DOHH2 (cell line): Measurements from ENCODE around the gene SAAL1.

Experiments used
- H3F3A ChIP-seq: fragments of 200-600 bp; sonication (generic), shearing (Covaris generic); 2 replicates; pipeline ENCODE4 v1.6.0; 2016; ENCODE audit warnings: antibody characterized with exemption, mild to moderate bottlenecking; ENCODE audit not compliant: control insufficient read depth, insufficient read depth
- H3K27ac ChIP-seq: fragments of 200-600 bp; sonication (generic); 2 replicates; pipeline ENCODE4 v1.5.1; 2014; ENCODE audit warnings: low read depth, mild to moderate bottlenecking, low read length, moderate library complexity
- H3K27me3 ChIP-seq: fragments of 200-600 bp; sonication (generic); 2 replicates; pipeline ENCODE4 v1.6.1; 2014; ENCODE audit warnings: mild to moderate bottlenecking, low read length, mixed read lengths; ENCODE audit not compliant: control insufficient read depth
- H3K36me3 ChIP-seq: fragments of 200-600 bp; sonication (generic); 2 replicates; pipeline ENCODE4 v1.6.1; 2014; ENCODE audit warnings: mild to moderate bottlenecking, low read length, moderate library complexity, mixed read lengths; ENCODE audit not compliant: control insufficient read depth
- H3K4me1 ChIP-seq: fragments of 200-600 bp; sonication (generic); 2 replicates; pipeline ENCODE4 v1.6.1; 2014; ENCODE audit warnings: mild to moderate bottlenecking, low read length, mixed read lengths; ENCODE audit not compliant: control insufficient read depth
- H3K4me2 ChIP-seq: fragments of 200-600 bp; sonication (generic); 2 replicates; pipeline ENCODE4 v1.6.0; 2014; ENCODE audit warnings: mild to moderate bottlenecking, low read length, moderate library complexity
- H3K4me3 ChIP-seq: fragments of 200-600 bp; sonication (generic); 2 replicates; pipeline ENCODE4 v1.5.1; 2014; ENCODE audit warnings: mild to moderate bottlenecking, low read length, mixed read lengths
- H3K79me2 ChIP-seq: fragments of 200-600 bp; sonication (generic); 2 replicates; pipeline ENCODE4 v1.6.1; 2014; ENCODE audit warnings: mild to moderate bottlenecking, low read length, mixed read lengths; ENCODE audit not compliant: control insufficient read depth
- H3K9me2 ChIP-seq: fragments of 200-600 bp; sonication (generic); replicated peaks from 2 replicates; pipeline ENCODE4 v1.6.1; 2014; ENCODE audit warnings: mild to moderate bottlenecking, low read length, mixed read lengths; ENCODE audit not compliant: control insufficient read depth
- H3K9me3 ChIP-seq: fragments of 200-600 bp; sonication (generic); 2 replicates; pipeline ENCODE4 v1.6.1; 2014; ENCODE audit warnings: antibody characterized with exemption, low read length, mixed read lengths; ENCODE audit not compliant: control insufficient read depth, insufficient read depth
- H4K20me1 ChIP-seq: fragments of 200-600 bp; sonication (generic); 2 replicates; pipeline ENCODE4 v1.6.0; 2014; ENCODE audit warnings: low read depth, mild to moderate bottlenecking, antibody characterized with exemption, low read length, moderate library complexity; ENCODE audit not compliant: control insufficient read depth, insufficient read depth
- CTCF ChIP-seq: fragments of 200-600 bp; sonication (generic); IDR thresholded peaks from one replicate; pipeline ENCODE4 v1.5.1; 2014; ENCODE audit warnings: antibody characterized with exemption, mild to moderate bottlenecking, low read depth, low read length; ENCODE audit not compliant: poor library complexity, severe bottlenecking
- EZH2phosphoT487 ChIP-seq: fragments of 200-600 bp; sonication (generic); IDR thresholded peaks from 2 replicates; pipeline ENCODE4 v1.6.1; 2017; ENCODE audit warnings: borderline replicate concordance, mild to moderate bottlenecking, antibody characterized with exemption, low read length, moderate library complexity, mixed read lengths

The SAAL1 gene

DNA sequence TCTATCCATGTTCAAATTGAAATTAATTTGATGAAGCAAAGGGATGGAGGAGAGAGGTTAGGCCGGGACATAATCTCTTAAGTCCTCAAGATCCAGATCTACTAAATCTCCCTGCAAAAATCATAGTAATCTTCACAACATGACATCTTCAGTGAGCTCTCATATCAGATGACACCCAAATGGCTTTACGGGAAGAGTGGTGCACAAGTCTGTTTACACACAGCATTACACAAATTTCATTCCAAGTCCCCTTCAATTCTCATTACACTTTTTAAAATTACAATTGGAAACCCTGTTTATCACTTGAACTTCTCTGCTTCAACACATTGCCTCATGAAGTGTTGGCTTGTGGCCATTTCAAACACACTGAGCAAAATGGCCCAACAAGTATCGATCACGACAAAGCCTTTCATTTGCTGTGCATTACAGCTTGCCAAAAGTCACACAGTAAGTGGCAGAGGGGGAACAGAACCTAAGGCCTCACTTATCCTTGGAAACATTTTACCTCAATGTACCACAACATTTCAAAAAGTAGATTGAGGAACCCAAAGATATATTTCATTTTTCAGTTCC, 41.9 kb downstream of the SAAL1 start:
- Histone ChIP-seq H3K9me3 (no peaks in the 10 kb centered on the region), H3K27ac (no peak overlapping the region), H3K79me2 (no peaks in the 10 kb centered on the region), H3K4me1 (peaks cover 5% of the 10 kb centered on the region), H3K4me2 (no peak overlapping the region), H3K36me3 (no peaks in the 10 kb centered on the region), H3F3A (no peaks in the 10 kb centered on the region), H3K9me2 (no peaks in the 10 kb centered on the region), H4K20me1 (no peaks in the 10 kb centered on the region), H3K27me3 (0 out of 2 replicates have a peak, but pooled peaks cover 2% of the 10 kb centered on the region), H3K4me3 (no peak overlapping the region)
- TF ChIP-seq CTCF (no peak), EZH2phosphoT487 (no peak)

- Histone ChIP-seq H3K27ac (no peak overlapping the region), H3K4me2 (no peak overlapping the region), H3K4me3 (no peak overlapping the region), H3K27me3 (0 out of 2 replicates have a peak, but pooled peaks cover 2% of the 10 kb centered on the region), H3K9me3 (no peaks in the 10 kb centered on the region), H4K20me1 (no peaks in the 10 kb centered on the region), H3K79me2 (no peaks in the 10 kb centered on the region), H3F3A (no peaks in the 10 kb centered on the region), H3K9me2 (no peaks in the 10 kb centered on the region), H3K36me3 (no peaks in the 10 kb centered on the region), H3K4me1 (peaks cover 5% of the 10 kb centered on the region)
- no peak for TF ChIP-seq EZH2phosphoT487
These were observed 42.8 kb downstream of the SAAL1 start for GRCh38 chr11:18063125-18063524.

DNA sequence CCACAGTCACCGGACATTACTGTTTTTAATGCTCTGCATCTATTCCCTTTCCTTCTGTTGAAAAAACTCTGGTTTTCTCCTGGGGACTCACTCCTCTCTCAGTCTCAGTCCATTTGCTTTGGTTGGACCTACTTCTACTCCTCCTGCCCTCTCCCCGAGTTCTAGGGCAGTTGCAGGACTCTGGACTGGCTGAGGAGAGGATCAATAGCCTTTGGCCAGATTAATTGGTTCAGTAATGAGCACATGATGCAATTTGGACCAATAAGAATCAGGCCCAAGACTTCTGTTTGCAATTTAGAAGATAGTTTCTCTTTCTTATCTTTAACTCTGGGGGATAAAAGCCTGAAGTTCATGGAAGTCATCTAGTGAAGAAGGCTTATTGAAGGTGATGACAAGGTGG, 44.5 kb downstream of the SAAL1 start:
- no peaks in the 10 kb centered on the region for H3K9me2 ChIP-seq
- no peaks in the 10 kb centered on the region for H3F3A ChIP-seq
- peaks cover 5% of the 10 kb centered on the region for H3K4me1 ChIP-seq
- no peak overlapping the region for H3K4me2 ChIP-seq
- TF ChIP-seq CTCF (no peak), EZH2phosphoT487 (no peak)
- H3K79me2 ChIP-seq: no peaks in the 10 kb centered on the region
- no peak overlapping the region for H3K4me3 ChIP-seq
- no peaks in the 10 kb centered on the region for H3K36me3 ChIP-seq
- H3K27me3 ChIP-seq: peaks cover 6% of the 10 kb centered on the region; the same call in 1 of the 2 replicates
- H3K9me3 ChIP-seq: no peaks in the 10 kb centered on the region
- H4K20me1 ChIP-seq: no peaks in the 10 kb centered on the region
- H3K27ac ChIP-seq: no peak overlapping the region

GRCh38 chr11:18056561-18057181, 49.2 kb downstream of the SAAL1 start:
- TF ChIP-seq CTCF (no peak), EZH2phosphoT487 (no peak)
- H3K4me2 ChIP-seq: no peak overlapping the region
- H3F3A ChIP-seq: no peaks in the 10 kb centered on the region
- no peak overlapping the region for H3K27ac ChIP-seq
- no peak overlapping the region for H3K4me3 ChIP-seq
- H3K79me2 ChIP-seq: no peaks in the 10 kb centered on the region
- no peaks in the 10 kb centered on the region for H3K36me3 ChIP-seq
- H3K9me2 ChIP-seq: no peaks in the 10 kb centered on the region
- H3K4me1 ChIP-seq: no peaks in the 10 kb centered on the region
- H4K20me1 ChIP-seq: no peaks in the 10 kb centered on the region
- H3K9me3 ChIP-seq: no peaks in the 10 kb centered on the region
- peaks cover 3% of the 10 kb centered on the region; the same call in 1 of the 2 replicates for H3K27me3 ChIP-seq
